Vagina (tissue), 2 donors: ENCODE results near the gene ACSL6. TPM values are rescaled to one million over a fixed set of nuclear protein-coding genes. Genes with fewer than 3 reads are reported as not detected.

Experiments used
- DNase-seq, 2 donors: peaks; one replicate each; pipeline ENCODE4 v3.0.0-alpha.2; 2017; ENCODE audit errors: extremely low spot score in 2 of 2
- H3K27ac ChIP-seq: fragments of 200-600 bp; sonication (generic); one replicate; pipeline ENCODE4 v1.5.1; 2019
- H3K27me3 ChIP-seq: fragments of 200-600 bp; sonication (generic); one replicate; pipeline ENCODE4 v1.5.1; 2019
- H3K36me3 ChIP-seq, 2 donors: fragments of 200-600 bp; sonication (generic); one replicate each; pipeline ENCODE4 v1.5.1; 2017 to 2019
- H3K4me1 ChIP-seq: fragments of 200-600 bp; sonication (generic); one replicate; pipeline ENCODE4 v1.5.1; 2019
- H3K4me3 ChIP-seq, 2 donors: fragments of 200-600 bp; sonication (generic); 1 replicate in 1 of 2; 2 replicates in 1 of 2; pipeline ENCODE4 v1.5.1; 2016 to 2019
- H3K9me3 ChIP-seq: fragments of 200-600 bp; sonication (generic); one replicate; pipeline ENCODE4 v1.5.1; 2019
- CTCF ChIP-seq, 3 experiments: fragments of 450-650 bp in 2 of 3; fragments of 200-600 bp in 1 of 3; sonication (generic) in 1 of 3; IDR thresholded peaks; one replicate each; pipeline ENCODE4 v1.5.1; 2017 to 2019; ENCODE audit warnings: antibody characterized with exemption in 3 of 3, mild to moderate bottlenecking in 2 of 3, moderate library complexity in 2 of 3
- POLR2A ChIP-seq, 2 donors: fragments of 450-650 bp; IDR thresholded peaks; one replicate each; pipeline ENCODE4 v1.6.1; 2017; ENCODE audit warnings: antibody characterized with exemption in 2 of 2, mild to moderate bottlenecking in 2 of 2, moderate library complexity in 2 of 2
- POLR2AphosphoS5 ChIP-seq, 2 donors: sonication (generic); formaldehyde crosslinking; IDR thresholded peaks; one replicate each; pipeline ENCODE4 v1.9.0; 2017; ENCODE audit warnings: antibody characterized with exemption in 2 of 2, mild to moderate bottlenecking in 2 of 2, low read depth in 1 of 2; ENCODE audit not compliant: insufficient read depth in 1 of 2
- intact Hi-C: fragments of 100-400 bp; cut with DNase I; formaldehyde crosslinking; loops from one replicate; pipeline ENCODE4 v1.15.1; 2023
- total RNA-seq: library from RNA; depleted of rRNA; stranded (reverse); fragments of >200 nt; gene quantifications from one replicate; pipeline ENCODE4 v1.2.3, GENCODE V29; 2016

The ACSL6 gene
- total RNA-seq, 1 donor from 2014 or later, result 0.49 TPM

GRCh38 chr5:132016721-132017250, 5.3 kb upstream of the ACSL6 start:
- Histone ChIP-seq H3K4me3 (no peak overlapping the region), H3K9me3 (no peaks in the 10 kb centered on the region), H3K36me3 (no peaks in the 10 kb centered on the region), H3K27ac (no peak overlapping the region), H3K4me1 (peaks cover 7% of the 10 kb centered on the region), H3K27me3 (peaks cover 3% of the 10 kb centered on the region)
- intact Hi-C loops, result no loop called here
- TF ChIP-seq CTCF (IDR thresholded peaks at IDR 0.05) (no peak), POLR2A (IDR thresholded peaks at IDR 0.05) (no peak), POLR2AphosphoS5 (IDR thresholded peaks at IDR 0.05; ENCODE audit: insufficient read depth in 1 of 2, low read depth in 1 of 2) (no peak)
- DNase-seq, result no peak

- no peaks in the 10 kb centered on the region for H3K9me3 ChIP-seq
- peaks cover 15% of the 10 kb centered on the region for H3K4me1 ChIP-seq
- TF ChIP-seq POLR2A (IDR thresholded peaks at IDR 0.05) (no peak), CTCF (IDR thresholded peaks at IDR 0.05) (no peak), POLR2AphosphoS5 (IDR thresholded peaks at IDR 0.05; ENCODE audit: insufficient read depth in 1 of 2, low read depth in 1 of 2) (no peak)
- peaks cover 7% of the 10 kb centered on the region for H3K27me3 ChIP-seq
- intact Hi-C loops, result no loop called here
- peak; percentile 40 to 94 for DNase-seq
- H3K36me3 ChIP-seq, result no peaks in the 10 kb centered on the region
- no peak overlapping the region for H3K4me3 ChIP-seq
- no peak overlapping the region for H3K27ac ChIP-seq
Measured at GRCh38 chr5:132013711-132014110, 2.3 kb upstream of the ACSL6 start.

- H3K27ac ChIP-seq, result no peak overlapping the region
- no peak overlapping the region for H3K4me3 ChIP-seq
- no peaks in the 10 kb centered on the region for H3K9me3 ChIP-seq
- peaks cover 7% of the 10 kb centered on the region for H3K27me3 ChIP-seq
- DNase-seq, result peak in 1 of 2 donors; percentile 69
- TF ChIP-seq POLR2A (IDR thresholded peaks at IDR 0.05) (no peak), POLR2AphosphoS5 (IDR thresholded peaks at IDR 0.05; ENCODE audit: insufficient read depth in 1 of 2, low read depth in 1 of 2) (no peak), CTCF (IDR thresholded peaks at IDR 0.05) (no peak)
- intact Hi-C loops, result no loop called here
- peaks cover 15% of the 10 kb centered on the region for H3K4me1 ChIP-seq
- H3K36me3 ChIP-seq, result no peaks in the 10 kb centered on the region
Measured at GRCh38 chr5:132013006-132013689, 1.7 kb upstream of the ACSL6 start.

- intact Hi-C loops, result no loop called here
- TF ChIP-seq POLR2A (IDR thresholded peaks at IDR 0.05) (no peak), CTCF (IDR thresholded peaks at IDR 0.05) (no peak), POLR2AphosphoS5 (IDR thresholded peaks at IDR 0.05; ENCODE audit: insufficient read depth in 1 of 2, low read depth in 1 of 2) (no peak)
- H3K36me3 ChIP-seq, result no peaks in the 10 kb centered on the region
- H3K27me3 ChIP-seq, result peaks cover 7% of the 10 kb centered on the region
- no peak overlapping the region for H3K4me3 ChIP-seq
- no peaks in the 10 kb centered on the region for H3K9me3 ChIP-seq
- DNase-seq, result peak in 1 of 2 donors; percentile 82
- H3K27ac ChIP-seq, result no peak overlapping the region
- H3K4me1 ChIP-seq, result peaks cover 15% of the 10 kb centered on the region
Measured at GRCh38 chr5:132012371-132013005, 1.0 kb upstream of the ACSL6 start.
